Activated T-cell treated with anti-CD3 and anti-CD28 coated beads, Interleukin-2, amount 50 U/mL, for 24 hours (primary cell): Measurements from ENCODE around the gene AGRP.
"Not testable (repeated sequence)": the region's sequence is repeated elsewhere in the genome, so short reads cannot be mapped to it uniquely, and the experiment has no call there.

Experiments used
- DNase-seq: peaks from one replicate; pipeline ENCODE4 v3.0.0-alpha.2; 2020
- H3K27ac Mint-ChIP-seq: 2 replicates; pipeline ENCODE4 v1.8.0; 2020; ENCODE audit warnings: mild to moderate bottlenecking, mixed read lengths
- H3K27me3 Mint-ChIP-seq: 2 replicates; pipeline ENCODE4 v1.8.0; 2020; ENCODE audit warnings: mixed read lengths
- H3K36me3 Mint-ChIP-seq: 2 replicates; pipeline ENCODE4 v1.8.0; 2020; ENCODE audit warnings: low read depth, mixed read lengths
- H3K4me1 Mint-ChIP-seq: 2 replicates; pipeline ENCODE4 v1.8.0; 2020; ENCODE audit warnings: low read depth, mixed read lengths
- H3K4me3 Mint-ChIP-seq: 2 replicates; pipeline ENCODE4 v1.8.0; 2020; ENCODE audit warnings: mild to moderate bottlenecking, moderate library complexity, mixed read lengths
- H3K9me3 Mint-ChIP-seq: 2 replicates; pipeline ENCODE4 v1.8.0; 2020; ENCODE audit warnings: mixed read lengths

AGRP gene

GRCh38 chr16:67517155-67517445, 33.8 kb upstream of the AGRP start:
- Mint-ChIP-seq H3K27me3 (no peaks in the 10 kb centered on the region), H3K4me1 (peaks cover 21% of the 10 kb centered on the region), H3K27ac (no peak overlapping the region), H3K36me3 (no peaks in the 10 kb centered on the region), H3K9me3 (no peaks in the 10 kb centered on the region), H3K4me3 (no peak overlapping the region)
- no peak for DNase-seq

GRCh38 chr16:67516296-67517154, 33.2 kb upstream of the AGRP start:
- Mint-ChIP-seq H3K4me1 (peaks cover 17% of the 10 kb centered on the region), H3K36me3 (no peaks in the 10 kb centered on the region), H3K9me3 (no peaks in the 10 kb centered on the region), H3K27me3 (no peaks in the 10 kb centered on the region), H3K4me3 (no peak overlapping the region), H3K27ac (no peak overlapping the region)
- DNase-seq = no peak

GRCh38 chr16:67514382-67514828, 31.1 kb upstream of the AGRP start:
- H3K4me1 Mint-ChIP-seq = peaks cover 10% of the 10 kb centered on the region
- no peak overlapping the region for H3K4me3 Mint-ChIP-seq
- DNase-seq = peak; percentile 78
- no peaks in the 10 kb centered on the region for H3K36me3 Mint-ChIP-seq
- H3K9me3 Mint-ChIP-seq = no peaks in the 10 kb centered on the region
- H3K27ac Mint-ChIP-seq = no peak overlapping the region
- H3K27me3 Mint-ChIP-seq = no peaks in the 10 kb centered on the region

- H3K27me3 Mint-ChIP-seq, H3K9me3 Mint-ChIP-seq, DNase-seq, H3K27ac Mint-ChIP-seq, H3K4me3 Mint-ChIP-seq, H3K36me3 Mint-ChIP-seq: not testable (repeated sequence)
- H3K4me1 Mint-ChIP-seq = peaks cover 15% of the 10 kb centered on the region
These were observed 30.5 kb upstream of the AGRP start for GRCh38 chr16:67513892-67514291.

- Mint-ChIP-seq H3K27ac (peak overlapping the region; percentile 37), H3K36me3 (peaks cover 3% of the 10 kb centered on the region)
- no peak for DNase-seq
These were observed 25.7 kb upstream of the AGRP start for GRCh38 chr16:67509016-67509415.

GRCh38 chr16:67506468-67506867, 23.1 kb upstream of the AGRP start:
- Mint-ChIP-seq H3K4me1 (peaks cover 48% of the 10 kb centered on the region), H3K9me3 (no peaks in the 10 kb centered on the region), H3K4me3 (no peak overlapping the region), H3K36me3 (peaks cover 3% of the 10 kb centered on the region), H3K27ac (peak overlapping the region; percentile 38), H3K27me3 (no peaks in the 10 kb centered on the region)
- no peak for DNase-seq

More at GRCh38 chr16:67509016-67509415, 25.7 kb upstream of the AGRP start:
- peaks cover 42% of the 10 kb centered on the region for H3K4me1 Mint-ChIP-seq
- H3K9me3 Mint-ChIP-seq = no peaks in the 10 kb centered on the region
- H3K4me3 Mint-ChIP-seq = no peak overlapping the region
- H3K27me3 Mint-ChIP-seq = no peaks in the 10 kb centered on the region

GRCh38 chr16:67504031-67505021, 21.0 kb upstream of the AGRP start:
- Mint-ChIP-seq H3K4me1 (peaks cover 46% of the 10 kb centered on the region), H3K9me3 (no peaks in the 10 kb centered on the region), H3K27ac (peak overlapping the region; percentile 89), H3K36me3 (peaks cover 5% of the 10 kb centered on the region), H3K4me3 (no peak overlapping the region), H3K27me3 (no peaks in the 10 kb centered on the region)
- peak; percentile 46 for DNase-seq

- H3K27me3 Mint-ChIP-seq = no peaks in the 10 kb centered on the region
- H3K4me3 Mint-ChIP-seq = no peak overlapping the region
- peak overlapping the region; percentile 26 for H3K27ac Mint-ChIP-seq
- DNase-seq = no peak
- peaks cover 10% of the 10 kb centered on the region for H3K4me1 Mint-ChIP-seq
- peaks cover 13% of the 10 kb centered on the region for H3K36me3 Mint-ChIP-seq
- no peaks in the 10 kb centered on the region for H3K9me3 Mint-ChIP-seq
These were observed 15.8 kb upstream of the AGRP start for GRCh38 chr16:67499106-67499505.

GRCh38 chr16:67490335-67491096, 7.2 kb upstream of the AGRP start:
- Mint-ChIP-seq H3K4me3 (no peak overlapping the region), H3K27me3 (no peaks in the 10 kb centered on the region), H3K27ac (no peak overlapping the region), H3K9me3 (no peaks in the 10 kb centered on the region), H3K4me1 (peaks cover 9% of the 10 kb centered on the region), H3K36me3 (peaks cover 24% of the 10 kb centered on the region)
- no peak for DNase-seq

GRCh38 chr16:67489401-67490083, 6.2 kb upstream of the AGRP start:
- Mint-ChIP-seq H3K27ac (no peak overlapping the region), H3K4me1 (peaks cover 10% of the 10 kb centered on the region), H3K36me3 (peaks cover 32% of the 10 kb centered on the region), H3K4me3 (no peak overlapping the region), H3K9me3 (no peaks in the 10 kb centered on the region), H3K27me3 (no peaks in the 10 kb centered on the region)
- no peak for DNase-seq

- not testable (repeated sequence) for DNase-seq, H3K27me3 Mint-ChIP-seq, H3K4me3 Mint-ChIP-seq, H3K9me3 Mint-ChIP-seq
- peak overlapping the region; percentile 41 for H3K27ac Mint-ChIP-seq
- H3K4me1 Mint-ChIP-seq = peaks cover 23% of the 10 kb centered on the region
- H3K36me3 Mint-ChIP-seq = peaks cover 35% of the 10 kb centered on the region
These were observed 4.2 kb upstream of the AGRP start for GRCh38 chr16:67487561-67487960.

GRCh38 chr16:67486805-67487204, 3.5 kb upstream of the AGRP start:
- peaks cover 28% of the 10 kb centered on the region for H3K4me1 Mint-ChIP-seq
- peak overlapping the region; percentile 50 for H3K27ac Mint-ChIP-seq
- peaks cover 42% of the 10 kb centered on the region for H3K36me3 Mint-ChIP-seq
- no peak overlapping the region for H3K4me3 Mint-ChIP-seq
- no peak for DNase-seq
- no peaks in the 10 kb centered on the region for H3K9me3 Mint-ChIP-seq
- H3K27me3 Mint-ChIP-seq = no peaks in the 10 kb centered on the region

- H3K4me1 Mint-ChIP-seq = peaks cover 36% of the 10 kb centered on the region
- H3K27me3 Mint-ChIP-seq = no peaks in the 10 kb centered on the region
- peak overlapping the region; percentile 80 for H3K27ac Mint-ChIP-seq
- H3K4me3 Mint-ChIP-seq = peak overlapping the region; percentile 100
- no peak for DNase-seq
- H3K9me3 Mint-ChIP-seq = no peaks in the 10 kb centered on the region
- H3K36me3 Mint-ChIP-seq = peaks cover 52% of the 10 kb centered on the region
These were observed 581 bp upstream of the AGRP start for GRCh38 chr16:67483731-67484525.
